Nephron progenitor cell (in vitro differentiated cells): Measurements from ENCODE around the gene RRP12.

ENCODE experiments used
- DNase-seq: peaks from one replicate; pipeline ENCODE4 v3.0.0; 2021
- H3K27ac Mint-ChIP-seq: 2 replicates; pipeline ENCODE4 v1.8.0; 2021; ENCODE audit warnings: mild to moderate bottlenecking, moderate library complexity, mixed read lengths
- H3K27me3 Mint-ChIP-seq: 2 replicates; pipeline ENCODE4 v1.8.0; 2021; ENCODE audit warnings: mild to moderate bottlenecking, low read depth, mixed read lengths; ENCODE audit not compliant: poor library complexity
- H3K36me3 Mint-ChIP-seq: 2 replicates; pipeline ENCODE4 v1.8.0; 2021; ENCODE audit warnings: low read depth, mixed read lengths
- H3K4me1 Mint-ChIP-seq: 2 replicates; pipeline ENCODE4 v1.8.0; 2021; ENCODE audit warnings: mixed read lengths
- H3K4me3 Mint-ChIP-seq: 2 replicates; pipeline ENCODE4 v1.8.0; 2021; ENCODE audit warnings: mild to moderate bottlenecking, moderate library complexity, mixed read lengths
- H3K9me3 Mint-ChIP-seq: 2 replicates; pipeline ENCODE4 v1.8.0; 2021; ENCODE audit warnings: mild to moderate bottlenecking, moderate library complexity, mixed read lengths
- TF ChIP-seq, protein P1 (sequence below): fragments of 200-600 bp; sonication (generic); IDR thresholded peaks from 2 replicates; pipeline ENCODE4 v1.5.0; 2021; ENCODE audit warnings: antibody characterized with exemption

The RRP12 gene

DNA sequence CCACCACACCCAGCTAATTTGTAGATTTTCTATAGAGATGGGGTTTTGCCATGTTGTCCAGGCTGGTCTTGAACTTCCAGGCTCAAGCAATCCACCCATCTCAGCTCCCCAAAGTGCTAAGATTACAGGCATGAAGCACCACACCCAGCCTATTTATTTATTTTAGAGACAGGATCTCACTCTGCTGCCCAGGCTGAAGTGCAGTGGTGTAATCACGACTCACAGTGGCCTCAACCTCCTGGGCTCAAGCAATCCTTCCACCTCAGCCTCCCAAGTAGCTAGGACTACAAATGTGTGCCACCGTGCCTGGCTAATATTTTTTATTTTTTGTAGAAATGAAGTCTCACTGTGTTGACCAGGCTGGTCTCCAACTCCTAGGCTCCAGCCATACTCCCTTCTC, 59.7 kb downstream of the RRP12 start:
- TF ChIP-seq, protein P1, sequence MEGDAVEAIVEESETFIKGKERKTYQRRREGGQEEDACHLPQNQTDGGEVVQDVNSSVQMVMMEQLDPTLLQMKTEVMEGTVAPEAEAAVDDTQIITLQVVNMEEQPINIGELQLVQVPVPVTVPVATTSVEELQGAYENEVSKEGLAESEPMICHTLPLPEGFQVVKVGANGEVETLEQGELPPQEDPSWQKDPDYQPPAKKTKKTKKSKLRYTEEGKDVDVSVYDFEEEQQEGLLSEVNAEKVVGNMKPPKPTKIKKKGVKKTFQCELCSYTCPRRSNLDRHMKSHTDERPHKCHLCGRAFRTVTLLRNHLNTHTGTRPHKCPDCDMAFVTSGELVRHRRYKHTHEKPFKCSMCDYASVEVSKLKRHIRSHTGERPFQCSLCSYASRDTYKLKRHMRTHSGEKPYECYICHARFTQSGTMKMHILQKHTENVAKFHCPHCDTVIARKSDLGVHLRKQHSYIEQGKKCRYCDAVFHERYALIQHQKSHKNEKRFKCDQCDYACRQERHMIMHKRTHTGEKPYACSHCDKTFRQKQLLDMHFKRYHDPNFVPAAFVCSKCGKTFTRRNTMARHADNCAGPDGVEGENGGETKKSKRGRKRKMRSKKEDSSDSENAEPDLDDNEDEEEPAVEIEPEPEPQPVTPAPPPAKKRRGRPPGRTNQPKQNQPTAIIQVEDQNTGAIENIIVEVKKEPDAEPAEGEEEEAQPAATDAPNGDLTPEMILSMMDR, result no peak
- DNase-seq, result no peak
- H3K27me3 Mint-ChIP-seq, result peaks cover 49% of the 10 kb centered on the region
- no peak overlapping the region for H3K27ac Mint-ChIP-seq
- H3K36me3 Mint-ChIP-seq, result no peaks in the 10 kb centered on the region
- no peak overlapping the region for H3K4me3 Mint-ChIP-seq
- no peaks in the 10 kb centered on the region for H3K9me3 Mint-ChIP-seq
- peaks cover 19% of the 10 kb centered on the region for H3K4me1 Mint-ChIP-seq

DNA sequence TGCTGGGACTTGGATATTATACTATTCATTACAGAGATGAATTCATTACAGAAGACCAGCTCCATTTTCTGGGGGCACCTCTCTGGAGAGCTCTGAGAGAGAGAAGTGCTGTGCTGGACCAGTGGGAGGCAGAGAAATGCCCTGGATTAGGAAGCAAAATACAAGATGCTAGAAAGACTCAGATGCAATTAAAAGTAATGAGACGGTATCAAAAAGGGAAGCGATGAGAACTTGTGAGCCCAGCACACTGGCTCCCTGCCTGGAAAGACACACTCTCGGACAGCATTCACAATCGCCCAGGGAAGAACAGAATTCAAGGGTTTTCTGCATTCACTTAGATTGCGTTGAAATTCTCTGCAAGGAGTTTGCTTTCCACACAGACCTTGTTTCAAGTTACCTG, 63.1 kb downstream of the RRP12 start:
- Mint-ChIP-seq H3K36me3 (no peaks in the 10 kb centered on the region), H3K4me1 (peaks cover 32% of the 10 kb centered on the region), H3K4me3 (peak overlapping the region; percentile 58), H3K27ac (no peak overlapping the region), H3K27me3 (peaks cover 62% of the 10 kb centered on the region), H3K9me3 (no peaks in the 10 kb centered on the region)
- TF ChIP-seq, protein P1, result no peak
- DNase-seq, result no peak

DNA sequence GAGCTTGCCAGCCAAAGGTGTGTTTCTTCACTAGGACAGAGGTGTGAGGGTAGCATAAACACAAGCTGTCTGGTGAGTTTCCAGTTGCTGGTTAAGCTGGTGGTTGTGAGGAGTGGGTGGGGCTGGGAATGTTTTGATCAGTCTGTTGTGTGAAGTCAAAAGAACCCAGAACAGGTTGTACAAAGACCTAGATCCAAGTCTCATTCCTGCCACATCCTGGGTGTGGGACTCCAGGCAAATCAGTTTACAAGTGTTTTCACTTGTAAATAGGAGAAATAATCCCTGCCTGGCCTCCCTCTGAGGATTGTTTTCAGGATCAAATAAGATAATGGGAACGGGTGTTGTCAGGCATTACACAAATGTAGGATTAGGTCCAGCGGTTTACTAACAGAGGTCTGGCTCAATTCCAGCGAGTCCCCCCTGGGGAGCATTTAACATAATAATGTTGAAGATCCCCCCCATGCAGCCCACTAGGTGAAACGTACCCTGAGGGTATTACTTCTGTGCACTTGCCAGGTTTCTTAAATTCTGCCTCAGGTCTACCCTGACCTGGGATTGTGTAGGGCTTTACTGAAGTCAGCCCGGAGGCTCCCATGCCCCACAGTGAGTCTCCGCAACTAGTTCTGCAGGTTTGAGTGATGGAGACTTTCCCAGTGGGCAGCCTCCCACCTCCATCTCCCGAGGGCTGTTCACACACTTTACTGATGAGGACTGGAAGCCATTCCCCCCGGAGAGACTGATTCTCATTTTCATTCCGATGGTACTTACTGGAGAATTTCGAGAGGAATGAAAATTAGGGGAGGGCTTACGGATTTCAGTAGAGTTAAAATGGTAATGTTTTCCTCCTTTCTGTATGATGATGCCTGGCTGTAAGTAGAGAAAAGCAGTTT, 64.0 kb downstream of the RRP12 start:
- TF ChIP-seq, protein P1, result no peak
- DNase-seq, result peak; percentile 21
- peaks cover 40% of the 10 kb centered on the region for H3K4me1 Mint-ChIP-seq
- peak overlapping the region; percentile 58 for H3K4me3 Mint-ChIP-seq
- H3K9me3 Mint-ChIP-seq, result no peaks in the 10 kb centered on the region
- H3K27ac Mint-ChIP-seq, result no peak overlapping the region
- H3K36me3 Mint-ChIP-seq, result no peaks in the 10 kb centered on the region
- H3K27me3 Mint-ChIP-seq, result peaks cover 65% of the 10 kb centered on the region

DNA sequence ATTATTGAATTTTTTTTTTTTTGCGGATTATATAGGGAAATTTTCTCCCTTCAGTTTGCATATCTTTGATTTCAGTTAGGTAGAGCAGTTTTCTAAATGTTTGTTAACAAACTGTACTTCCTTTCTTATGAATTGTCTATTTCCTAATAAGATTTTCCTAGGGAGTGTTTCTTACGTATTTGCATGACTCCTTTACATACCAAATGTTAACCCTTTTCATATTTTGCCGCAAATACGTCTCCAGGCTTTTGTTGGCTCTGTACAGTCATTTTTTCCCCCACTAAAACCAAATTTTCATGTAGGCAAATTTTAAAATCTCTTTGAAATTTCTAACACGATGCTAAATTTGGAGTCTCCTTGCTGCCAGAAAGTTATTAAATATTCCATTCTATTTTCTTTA, 64.7 kb downstream of the RRP12 start:
- H3K27ac Mint-ChIP-seq, result no peak overlapping the region

DNA sequence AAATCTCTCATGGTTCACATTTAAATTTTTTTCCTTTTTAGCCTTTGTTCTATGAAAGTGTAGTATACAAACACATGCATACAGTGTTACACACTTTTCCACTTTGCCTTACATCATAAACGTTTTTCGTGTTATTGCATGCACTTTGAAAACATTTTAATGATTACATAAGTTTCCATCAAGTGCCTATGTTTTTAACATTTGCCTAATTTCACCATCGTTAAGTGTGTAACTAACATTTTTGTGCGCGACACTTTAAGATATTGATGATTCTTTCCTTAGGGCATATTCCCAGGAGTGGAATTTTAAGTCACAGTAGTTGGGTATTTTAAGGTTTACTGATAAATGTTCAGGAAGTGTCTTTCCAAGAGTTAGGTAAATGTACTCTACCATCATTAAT, 65.1 kb downstream of the RRP12 start:
- no peak for DNase-seq
- TF ChIP-seq, protein P1, result no peak
- no peaks in the 10 kb centered on the region for H3K9me3 Mint-ChIP-seq
- H3K4me1 Mint-ChIP-seq, result peaks cover 52% of the 10 kb centered on the region
- peaks cover 71% of the 10 kb centered on the region for H3K27me3 Mint-ChIP-seq
- peaks cover 4% of the 10 kb centered on the region for H3K36me3 Mint-ChIP-seq
- H3K27ac Mint-ChIP-seq, result no peak overlapping the region
- peak overlapping the region; percentile 55 for H3K4me3 Mint-ChIP-seq

More for the DNA sequence above, 64.7 kb downstream of the RRP12 start:
- H3K27me3 Mint-ChIP-seq, result peaks cover 70% of the 10 kb centered on the region
- H3K4me1 Mint-ChIP-seq, result peaks cover 48% of the 10 kb centered on the region
- no peaks in the 10 kb centered on the region for H3K9me3 Mint-ChIP-seq
- TF ChIP-seq, protein P1, result no peak
- DNase-seq, result no peak
- H3K36me3 Mint-ChIP-seq, result peaks cover under 1% of the 10 kb centered on the region
- peak overlapping the region; percentile 55 for H3K4me3 Mint-ChIP-seq

DNA sequence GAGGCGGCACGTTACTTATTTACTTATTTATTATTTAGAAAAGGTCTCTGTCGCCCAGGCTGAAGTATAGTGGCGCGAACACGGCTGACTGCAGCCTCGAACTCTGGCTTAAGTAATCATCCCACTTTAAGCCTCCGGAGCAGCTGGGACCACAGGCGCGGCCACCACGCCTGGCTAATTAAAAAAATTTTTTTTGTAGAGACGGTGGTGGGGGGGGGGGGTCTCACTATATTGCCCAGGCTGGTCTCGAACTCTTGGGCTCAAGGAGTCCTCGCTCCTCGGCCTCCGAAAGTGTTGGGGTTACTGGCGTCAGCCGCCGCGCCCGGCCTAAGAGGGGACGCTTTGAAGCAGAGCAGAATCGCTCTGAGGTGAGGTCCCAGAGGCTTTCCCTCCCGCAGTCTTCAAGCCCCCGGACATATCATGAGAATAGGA, 65.9 kb downstream of the RRP12 start:
- Mint-ChIP-seq H3K27ac (no peak overlapping the region), H3K9me3 (no peaks in the 10 kb centered on the region), H3K36me3 (peaks cover 6% of the 10 kb centered on the region), H3K4me1 (peaks cover 52% of the 10 kb centered on the region), H3K4me3 (peak overlapping the region; percentile 55), H3K27me3 (peaks cover 71% of the 10 kb centered on the region)
- peak; percentile 22 for DNase-seq
- TF ChIP-seq, protein P1, result no peak
